ENCODE data around the gene TIGD2. TPM values are rescaled to one million over a fixed set of nuclear protein-coding genes. Genes with fewer than 3 reads are reported as not detected.

The TIGD2 gene
- total RNA-seq, 1 donor from 2014 or later = 7.6 TPM

DNA sequence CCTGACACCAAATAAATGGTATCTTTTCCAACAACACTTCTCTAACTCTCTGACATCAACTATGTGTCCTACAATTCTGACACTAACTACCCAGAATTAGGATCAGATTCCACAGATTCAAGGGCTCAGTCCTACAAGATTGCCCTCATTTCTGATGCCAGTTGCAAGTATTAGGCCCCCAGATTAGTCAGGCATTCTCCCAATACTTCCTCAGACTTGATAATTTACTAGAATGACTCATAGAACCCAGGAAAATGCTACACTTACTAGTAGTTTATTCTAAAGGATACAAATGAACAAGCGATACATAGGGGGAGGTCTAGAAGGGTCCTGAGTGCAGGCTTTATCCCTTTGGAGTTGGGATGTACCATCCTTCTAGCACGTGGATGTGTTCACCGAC lies 8.5 kb downstream of the TIGD2 start:
- Histone ChIP-seq H3K27me3 (ENCODE audit: control insufficient read depth, insufficient read depth, low read length) (no peaks in the 10 kb centered on the region), H3K4me3 (ENCODE audit: low read depth, low read length) (no peak overlapping the region), H3K36me3 (ENCODE audit: control insufficient read depth, insufficient read depth, low read length) (no peaks in the 10 kb centered on the region)
- TF ChIP-seq, protein P1, sequence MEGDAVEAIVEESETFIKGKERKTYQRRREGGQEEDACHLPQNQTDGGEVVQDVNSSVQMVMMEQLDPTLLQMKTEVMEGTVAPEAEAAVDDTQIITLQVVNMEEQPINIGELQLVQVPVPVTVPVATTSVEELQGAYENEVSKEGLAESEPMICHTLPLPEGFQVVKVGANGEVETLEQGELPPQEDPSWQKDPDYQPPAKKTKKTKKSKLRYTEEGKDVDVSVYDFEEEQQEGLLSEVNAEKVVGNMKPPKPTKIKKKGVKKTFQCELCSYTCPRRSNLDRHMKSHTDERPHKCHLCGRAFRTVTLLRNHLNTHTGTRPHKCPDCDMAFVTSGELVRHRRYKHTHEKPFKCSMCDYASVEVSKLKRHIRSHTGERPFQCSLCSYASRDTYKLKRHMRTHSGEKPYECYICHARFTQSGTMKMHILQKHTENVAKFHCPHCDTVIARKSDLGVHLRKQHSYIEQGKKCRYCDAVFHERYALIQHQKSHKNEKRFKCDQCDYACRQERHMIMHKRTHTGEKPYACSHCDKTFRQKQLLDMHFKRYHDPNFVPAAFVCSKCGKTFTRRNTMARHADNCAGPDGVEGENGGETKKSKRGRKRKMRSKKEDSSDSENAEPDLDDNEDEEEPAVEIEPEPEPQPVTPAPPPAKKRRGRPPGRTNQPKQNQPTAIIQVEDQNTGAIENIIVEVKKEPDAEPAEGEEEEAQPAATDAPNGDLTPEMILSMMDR (IDR thresholded peaks at IDR 0.05; ENCODE audit: insufficient read depth, low read length, poor library complexity, severe bottlenecking) = no peak
- no peak for DNase-seq (ENCODE audit: low read depth)

DNA sequence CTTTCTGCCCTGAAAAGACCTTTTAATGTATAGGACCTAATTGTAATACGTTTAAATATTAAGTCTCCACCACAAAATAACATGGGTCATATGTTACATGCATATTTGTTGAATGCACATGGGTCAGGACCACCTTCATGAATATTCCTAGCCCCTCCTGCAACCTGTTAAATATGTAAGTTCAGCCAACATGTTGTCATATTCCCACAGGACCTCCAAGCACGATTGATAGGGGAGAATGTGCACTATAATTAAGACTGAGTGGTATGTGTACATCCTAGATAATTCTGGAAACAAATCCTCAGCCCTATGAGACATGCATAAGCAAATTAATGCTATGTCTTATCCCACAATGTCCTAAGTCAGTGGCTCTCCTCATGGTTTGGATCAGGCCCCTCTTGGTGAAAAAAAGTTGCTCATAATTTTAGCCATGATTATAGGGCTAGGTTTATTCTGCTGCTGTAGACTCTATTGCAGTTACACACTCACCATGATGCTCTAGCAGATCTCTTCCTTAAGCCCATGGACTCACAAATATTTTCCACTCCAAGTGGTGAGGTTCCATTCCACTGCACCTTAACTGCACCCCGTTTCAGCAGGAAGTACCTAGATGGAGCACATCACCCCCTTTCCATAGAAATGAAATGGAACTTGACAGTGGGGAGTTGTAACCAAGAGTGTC lies 10.2 kb downstream of the TIGD2 start:
- TF ChIP-seq, protein P1 (IDR thresholded peaks at IDR 0.05; ENCODE audit: insufficient read depth, low read length, poor library complexity, severe bottlenecking) = no peak
- Histone ChIP-seq H3K4me3 (ENCODE audit: low read depth, low read length) (no peak overlapping the region), H3K27me3 (ENCODE audit: control insufficient read depth, insufficient read depth, low read length) (no peaks in the 10 kb centered on the region), H3K36me3 (ENCODE audit: control insufficient read depth, insufficient read depth, low read length) (no peaks in the 10 kb centered on the region)
- DNase-seq (ENCODE audit: low read depth) = no peak

DNA sequence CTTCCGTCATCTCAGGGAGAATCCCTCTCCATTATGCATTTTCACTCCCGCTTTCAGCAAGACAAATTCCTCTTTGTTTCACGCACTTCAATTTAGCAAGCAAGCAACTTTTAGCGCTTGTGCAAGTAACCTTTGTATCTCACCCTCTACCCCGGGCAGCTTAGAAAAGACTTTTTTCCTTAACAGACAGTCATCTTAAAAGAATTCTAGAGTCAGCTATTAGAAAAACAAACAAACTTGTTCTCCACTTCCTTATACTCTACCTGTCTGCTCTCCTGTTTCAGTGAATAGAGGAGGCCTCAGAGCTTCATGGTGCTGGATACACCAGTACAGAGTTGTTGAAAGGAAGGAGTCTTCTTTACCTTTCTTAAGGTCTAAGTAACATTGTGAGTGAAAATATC lies 12.1 kb downstream of the TIGD2 start:
- TF ChIP-seq, protein P1 (IDR thresholded peaks at IDR 0.05; ENCODE audit: insufficient read depth, low read length, poor library complexity, severe bottlenecking) = no peak
- Histone ChIP-seq H3K36me3 (ENCODE audit: control insufficient read depth, insufficient read depth, low read length) (no peaks in the 10 kb centered on the region), H3K4me3 (ENCODE audit: low read depth, low read length) (no peak overlapping the region), H3K27me3 (ENCODE audit: control insufficient read depth, insufficient read depth, low read length) (no peaks in the 10 kb centered on the region)
- peak; percentile 56 for DNase-seq (ENCODE audit: low read depth)

DNA sequence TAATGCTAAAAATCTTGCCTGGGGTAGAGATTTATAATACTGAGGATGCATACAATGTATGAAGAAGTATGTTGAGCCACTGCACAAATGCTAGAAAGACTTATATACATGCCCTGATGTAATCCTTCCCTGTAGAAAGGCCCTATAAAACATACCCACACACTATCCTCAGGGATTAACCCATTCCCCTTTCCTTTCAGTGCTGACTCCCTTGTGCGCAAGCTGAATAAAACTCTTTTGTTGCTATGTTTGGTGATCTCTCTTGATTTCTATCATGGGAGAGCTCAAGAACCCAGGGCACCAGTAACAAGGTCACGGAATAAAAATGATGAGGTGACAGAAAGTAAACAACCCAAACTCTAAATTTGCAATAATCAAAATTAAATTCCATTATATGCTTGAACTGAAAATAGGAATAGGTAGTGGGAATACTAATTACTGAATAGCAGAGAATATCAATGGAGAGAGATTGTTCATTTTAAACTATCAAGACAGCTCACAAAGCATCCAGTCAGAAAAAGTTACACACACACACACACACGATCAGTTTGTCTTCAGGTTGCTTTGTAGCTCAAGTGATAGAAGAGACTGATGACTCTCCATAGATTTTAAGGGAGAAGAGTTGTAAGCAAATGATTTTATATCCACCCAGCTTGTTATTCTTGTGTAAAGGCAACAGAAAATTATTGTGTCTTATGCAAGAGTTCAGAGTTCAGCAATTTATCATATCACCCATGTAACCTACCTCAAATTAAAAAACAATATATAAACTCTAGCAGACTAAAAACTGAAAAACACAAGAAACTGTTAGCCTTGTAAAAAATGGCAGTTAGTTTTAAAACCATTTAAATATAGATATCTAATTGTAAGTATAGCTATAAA lies 14.8 kb downstream of the TIGD2 start:
- Histone ChIP-seq H3K36me3 (ENCODE audit: control insufficient read depth, insufficient read depth, low read length) (no peaks in the 10 kb centered on the region), H3K27me3 (ENCODE audit: control insufficient read depth, insufficient read depth, low read length) (no peaks in the 10 kb centered on the region), H3K4me3 (ENCODE audit: low read depth, low read length) (no peak overlapping the region)
- TF ChIP-seq, protein P1 (IDR thresholded peaks at IDR 0.05; ENCODE audit: insufficient read depth, low read length, poor library complexity, severe bottlenecking) = no peak
- no peak for DNase-seq (ENCODE audit: low read depth)

DNA sequence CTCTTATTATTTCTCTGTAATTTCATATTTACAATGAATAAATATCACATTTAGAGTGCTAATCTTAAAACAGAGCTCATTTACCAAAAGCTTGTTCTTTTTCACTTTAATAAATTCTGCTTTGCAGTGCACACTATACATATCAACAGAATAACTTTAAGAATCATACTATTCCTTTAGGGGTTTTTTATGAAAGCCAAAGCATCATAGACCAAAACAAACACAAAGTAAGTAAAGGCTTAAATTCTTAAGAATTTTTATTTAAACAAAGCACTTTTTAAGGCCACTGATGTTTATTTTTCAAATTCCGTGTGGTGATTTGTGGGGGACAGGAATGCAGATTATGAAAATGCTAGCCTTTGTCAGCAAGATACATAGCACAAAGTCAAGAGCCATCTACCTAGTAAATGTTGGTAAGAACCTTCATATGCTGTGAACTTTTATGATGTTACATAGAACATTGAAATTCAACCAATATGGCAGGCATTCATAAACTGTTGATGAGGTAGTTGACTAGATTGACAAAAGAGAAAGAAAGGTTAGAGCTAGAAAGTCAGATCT lies 17.8 kb downstream of the TIGD2 start:
- Histone ChIP-seq H3K4me3 (ENCODE audit: low read depth, low read length) (no peak overlapping the region), H3K36me3 (ENCODE audit: control insufficient read depth, insufficient read depth, low read length) (no peaks in the 10 kb centered on the region), H3K27me3 (ENCODE audit: control insufficient read depth, insufficient read depth, low read length) (no peaks in the 10 kb centered on the region)
- TF ChIP-seq, protein P1 (IDR thresholded peaks at IDR 0.05; ENCODE audit: insufficient read depth, low read length, poor library complexity, severe bottlenecking) = no peak
- DNase-seq (ENCODE audit: low read depth) = no peak
